H1 (cell line): ENCODE measurements around the gene MRPS2. TPM values are rescaled to one million over a fixed set of nuclear protein-coding genes. Genes with fewer than 3 reads are reported as not detected.

Experiments
- HDAC6 ChIP-seq: IDR thresholded peaks from one replicate; pipeline ENCODE4 v1.7.1; 2012; ENCODE audit warnings: low read depth, mild to moderate bottlenecking, inconsistent platforms, low read length, moderate library complexity
- SIN3A ChIP-seq, 2 experiments: IDR thresholded peaks in 1 of 2; conservative IDR thresholded peaks in 1 of 2; 2 replicates each; pipeline ENCODE4 v1.6.1; 2011 to 2012; ENCODE audit warnings: low read length in 2 of 2, improper control_type of control experiment in 1 of 2, low read depth in 1 of 2, mild to moderate bottlenecking in 1 of 2
- polyA plus RNA-seq, 7 experiments: library from polyadenylated mRNA; depleted of rRNA in 3 of 7; stranded (reverse) in 5 of 7; unstranded in 2 of 7; fragments of >200 nt in 5 of 7; fragments of 200-250 nt in 2 of 7; gene quantifications; 1 replicate in 5 of 7; 2 replicates in 1 of 7; 4 replicates in 1 of 7; pipeline versions ENCODE4 v1.2.1 to v1.2.3, GENCODE V29; 2011 to 2013; ENCODE audit warnings: missing spikeins in 2 of 7, mixed read lengths in 2 of 7
- total RNA-seq: library from RNA; stranded (reverse); fragmentation: NEBNext Ultra II Directional; extraction: Animal tissue kit (Norgen Biotek cat#: 25700); gene quantifications from 2 replicates; pipeline ENCODE4 v1.2.1, GENCODE V29; 2021
- TF ChIP-seq, protein P1 (sequence below), 3 experiments: IDR thresholded peaks; 1 replicate in 2 of 3; 2 replicates in 1 of 3; pipeline versions ENCODE4 v1.5.1 to v1.6.1; 2011; ENCODE audit warnings: low read length in 3 of 3, mild to moderate bottlenecking in 3 of 3, inconsistent platforms in 2 of 3, low read depth in 1 of 3, moderate library complexity in 1 of 3; ENCODE audit not compliant: insufficient read depth in 1 of 3; ENCODE audit errors: control extremely low read depth in 1 of 3

The MRPS2 gene
- total and polyA plus RNA-seq, 2 of the 8 experiments (the other 6 are each of a cell fraction or from before 2014, with no cell fraction given) = 78.6 to 476 TPM

DNA sequence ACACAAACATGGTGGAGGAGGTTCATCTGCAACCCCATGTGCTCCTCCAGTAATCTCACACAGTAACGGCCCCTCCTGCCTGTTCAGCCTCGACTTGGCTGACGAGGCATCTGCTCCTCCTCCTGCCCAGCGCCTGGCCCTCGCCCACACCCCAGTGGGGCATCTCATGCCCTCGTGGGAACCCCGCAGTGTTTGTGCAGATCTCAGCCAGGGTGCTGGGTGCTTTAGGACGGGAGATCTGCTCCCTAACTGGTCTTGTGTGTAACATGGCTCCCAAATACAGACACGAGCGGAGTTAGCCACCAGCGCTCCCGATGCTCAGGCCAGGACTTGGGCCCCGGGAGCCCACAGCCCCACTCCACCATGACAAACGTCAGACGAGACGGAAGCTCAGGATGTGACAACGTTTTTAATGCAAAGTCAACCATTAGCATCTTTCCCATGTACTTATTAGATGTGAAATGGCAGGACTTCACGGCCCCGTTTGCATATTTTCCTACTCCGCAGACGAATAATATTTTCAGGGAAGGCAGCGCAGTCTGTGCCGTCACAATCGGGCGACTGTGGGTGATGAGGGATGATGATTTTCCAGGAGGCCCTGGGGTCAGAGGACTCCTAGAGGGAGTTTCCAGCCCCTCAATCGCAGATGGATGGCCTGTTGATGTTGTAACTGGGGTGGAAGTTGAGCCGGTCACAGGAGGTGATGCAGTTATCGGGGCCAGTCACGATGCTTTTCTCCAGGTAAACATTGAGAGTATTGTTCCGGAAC is 5.5 kb upstream of the MRPS2 start (continued):
- TF ChIP-seq HDAC6 (no peak), SIN3A (conservative IDR thresholded peaks at IDR 0.05 in 1 of 2, IDR thresholded peaks at IDR 0.05 in 1 of 2; ENCODE audit: low read depth in 1 of 2, low read length in 2 of 2) (no peak)
- TF ChIP-seq, protein P1, sequence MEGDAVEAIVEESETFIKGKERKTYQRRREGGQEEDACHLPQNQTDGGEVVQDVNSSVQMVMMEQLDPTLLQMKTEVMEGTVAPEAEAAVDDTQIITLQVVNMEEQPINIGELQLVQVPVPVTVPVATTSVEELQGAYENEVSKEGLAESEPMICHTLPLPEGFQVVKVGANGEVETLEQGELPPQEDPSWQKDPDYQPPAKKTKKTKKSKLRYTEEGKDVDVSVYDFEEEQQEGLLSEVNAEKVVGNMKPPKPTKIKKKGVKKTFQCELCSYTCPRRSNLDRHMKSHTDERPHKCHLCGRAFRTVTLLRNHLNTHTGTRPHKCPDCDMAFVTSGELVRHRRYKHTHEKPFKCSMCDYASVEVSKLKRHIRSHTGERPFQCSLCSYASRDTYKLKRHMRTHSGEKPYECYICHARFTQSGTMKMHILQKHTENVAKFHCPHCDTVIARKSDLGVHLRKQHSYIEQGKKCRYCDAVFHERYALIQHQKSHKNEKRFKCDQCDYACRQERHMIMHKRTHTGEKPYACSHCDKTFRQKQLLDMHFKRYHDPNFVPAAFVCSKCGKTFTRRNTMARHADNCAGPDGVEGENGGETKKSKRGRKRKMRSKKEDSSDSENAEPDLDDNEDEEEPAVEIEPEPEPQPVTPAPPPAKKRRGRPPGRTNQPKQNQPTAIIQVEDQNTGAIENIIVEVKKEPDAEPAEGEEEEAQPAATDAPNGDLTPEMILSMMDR (IDR thresholded peaks at IDR 0.05; ENCODE audit: control extremely low read depth in 1 of 3, insufficient read depth in 1 of 3, low read depth in 1 of 3, low read length in 3 of 3) = no peak
